ENCODE data around the gene RAB11A. TPM values are rescaled to one million over a fixed set of nuclear protein-coding genes. Genes with fewer than 3 reads are reported as not detected.

RAB11A gene
- total RNA-seq, 1 experiment from 2014 or later: 232 TPM

DNA sequence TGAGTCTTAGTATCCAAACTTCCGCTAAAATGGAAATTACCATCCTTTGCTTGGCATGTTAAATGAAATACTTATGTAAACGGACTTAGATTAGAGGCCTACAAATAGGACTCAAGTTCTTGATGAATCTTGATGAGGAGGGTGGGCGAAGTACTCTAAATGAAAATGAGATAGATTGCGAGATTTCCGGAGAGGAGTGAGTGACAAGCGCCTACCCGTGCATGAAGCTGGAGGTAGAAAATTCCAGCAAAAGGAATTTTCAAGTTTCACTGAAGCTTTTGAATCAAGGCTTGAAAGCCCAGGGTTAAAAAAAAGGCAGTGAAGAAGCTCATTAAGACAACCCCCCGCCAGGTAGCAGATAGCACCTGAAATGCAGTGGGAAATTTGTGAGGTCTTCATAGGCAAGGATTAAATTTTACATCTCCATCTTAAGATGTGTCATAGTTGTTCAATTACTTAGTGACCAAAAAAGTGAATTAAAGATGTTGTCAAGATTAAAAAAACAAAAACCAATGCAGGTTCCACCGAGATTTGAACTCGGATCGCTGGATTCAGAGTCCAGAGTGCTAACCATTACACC is 655 bp upstream of the RAB11A start:
- no peak for DNase-seq
- H3K27me3 ChIP-seq (replicated peaks; ENCODE audit: control insufficient read depth, insufficient read depth, low read length): no peaks in the 10 kb centered on the region
- H3K9me3 ChIP-seq: no peaks in the 10 kb centered on the region
- Mint-ChIP-seq H3K9me3 (ENCODE audit: unreplicated experiment) (no peaks in the 10 kb centered on the region), H3K36me3 (ENCODE audit: insufficient read depth, unreplicated experiment) (peaks cover 25% of the 10 kb centered on the region), H3K4me3 (ENCODE audit: unreplicated experiment) (peak overlapping the region; percentile 98), H3K4me1 (ENCODE audit: low read depth, unreplicated experiment) (peaks cover 10% of the 10 kb centered on the region), H3K27me3 (ENCODE audit: insufficient read depth, unreplicated experiment) (peaks cover 3% of the 10 kb centered on the region), H3K27ac (ENCODE audit: unreplicated experiment) (peak overlapping the region; percentile 97)
- TSS peak; percentile 40 for BruUV-seq (replicated peaks)
- no peaks in the 10 kb centered on the region for H3K36me3 ChIP-seq (ENCODE audit: control insufficient read depth, insufficient read depth, low read length)
- no peak for TF ChIP-seq CTCF (IDR thresholded peaks at IDR 0.05; ENCODE audit: insufficient read depth in 1 of 2, low read depth in 1 of 2, low read length in 1 of 2, severe bottlenecking in 1 of 2, unreplicated experiment in 1 of 2)
- ChIA-PET POLR2A (interaction anchor here (0.5 to 2.8 kb wide), 6 partner anchors 33 to 232 kb away, joined by 3 to 29 read pairs (median 7); partner anchors contain the start of gene DENND4A), CTCF (interaction anchor here (0.5 to 2.6 kb wide), 8 partner anchors 12 to 449 kb away, joined by 3 to 10 read pairs (median 6); partner anchors contain the start of gene INTS14)
- intact Hi-C loops (cut with micrococcal nuclease; ENCODE audit: unreplicated experiment): loop anchor here (1.0 to 2.0 kb wide), 2 partner anchors 36 to 257 kb away; partner anchors contain the start of gene INTS14
- H3K4me3 ChIP-seq (ENCODE audit: low read depth, low read length): peak overlapping the region; percentile 96
- H3K4me1 ChIP-seq: no peaks in the 10 kb centered on the region

DNA sequence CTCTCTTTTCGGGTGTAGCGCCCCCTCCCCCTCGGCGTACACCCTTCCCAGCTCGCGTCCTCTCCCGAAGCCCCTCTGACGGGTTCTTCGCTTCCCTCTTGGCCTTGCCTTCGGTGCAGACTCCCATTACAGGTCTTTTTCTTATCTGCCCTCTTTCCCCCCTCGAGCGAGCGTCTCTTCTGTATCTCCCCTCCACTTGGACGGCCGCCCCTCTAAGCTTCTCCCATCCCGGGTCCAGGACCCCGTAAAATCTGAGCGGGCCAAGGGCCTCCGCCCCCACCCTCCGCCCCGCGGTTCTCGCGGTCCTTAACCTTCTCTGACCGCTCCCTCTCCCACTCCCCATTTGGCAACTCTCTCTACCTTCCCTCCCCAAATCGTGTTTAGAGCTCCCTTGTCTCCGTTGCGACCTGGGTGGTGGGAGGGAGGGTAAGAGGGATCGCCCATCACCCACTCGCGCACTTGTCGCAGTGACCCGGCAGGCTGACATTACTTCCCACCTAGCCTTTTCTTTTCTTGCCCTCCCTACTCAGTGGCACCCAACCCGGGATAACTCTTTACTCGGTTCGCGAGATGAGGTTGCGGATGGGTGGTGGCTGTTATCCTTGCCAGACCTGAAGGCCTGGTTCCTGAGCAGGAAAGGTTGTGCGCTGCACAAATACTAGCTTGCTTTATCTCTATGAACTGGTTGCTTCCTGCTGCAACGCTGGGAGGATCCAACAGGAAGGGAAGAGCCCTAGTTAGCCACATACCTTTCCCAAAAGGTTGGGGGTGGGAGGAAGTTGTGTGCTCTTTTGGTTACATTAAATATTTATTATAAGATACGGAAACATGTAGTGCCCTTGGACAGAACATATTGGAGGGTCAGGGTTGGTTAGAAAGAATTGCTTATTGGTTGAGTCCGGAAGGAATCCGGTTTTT is 922 bp downstream of the RAB11A start:
- peak; percentile 62 to 65 for DNase-seq
- ChIA-PET CTCF (interaction anchor here (1.2 to 2.6 kb wide), 7 partner anchors 32 to 274 kb away, joined by 3 to 10 read pairs (median 5); partner anchors contain the start of gene INTS14), POLR2A (interaction anchor here (0.5 to 2.8 kb wide), 9 partner anchors 32 to 544 kb away, joined by 3 to 29 read pairs (median 5); partner anchors contain the start of genes DENND4A and INTS14)
- peaks cover 3% of the 10 kb centered on the region for H3K27me3 Mint-ChIP-seq (ENCODE audit: insufficient read depth, unreplicated experiment)
- peak overlapping the region; percentile 96 for H3K4me3 ChIP-seq (ENCODE audit: low read depth, low read length)
- no peaks in the 10 kb centered on the region for H3K27me3 ChIP-seq (replicated peaks; ENCODE audit: control insufficient read depth, insufficient read depth, low read length)
- H3K27ac Mint-ChIP-seq (ENCODE audit: unreplicated experiment): peak overlapping the region; percentile 97
- H3K36me3 ChIP-seq (ENCODE audit: control insufficient read depth, insufficient read depth, low read length): no peaks in the 10 kb centered on the region
- H3K4me1 ChIP-seq: no peaks in the 10 kb centered on the region
- H3K4me1 Mint-ChIP-seq (ENCODE audit: low read depth, unreplicated experiment): peaks cover 10% of the 10 kb centered on the region
- TF ChIP-seq CTCF (IDR thresholded peaks at IDR 0.05; ENCODE audit: insufficient read depth in 1 of 2, low read depth in 1 of 2, low read length in 1 of 2, severe bottlenecking in 1 of 2, unreplicated experiment in 1 of 2): peak in 1 of 2 experiments; percentile 20
- H3K9me3 Mint-ChIP-seq (ENCODE audit: unreplicated experiment): no peaks in the 10 kb centered on the region
- H3K36me3 Mint-ChIP-seq (ENCODE audit: insufficient read depth, unreplicated experiment): peaks cover 34% of the 10 kb centered on the region
- no peaks in the 10 kb centered on the region for H3K9me3 ChIP-seq
- TSS peak; percentile 91 for BruUV-seq (replicated peaks)
- intact Hi-C loops (cut with micrococcal nuclease; ENCODE audit: unreplicated experiment): loop anchor here (1.0 to 2.0 kb wide), 3 partner anchors 36 to 259 kb away; partner anchors contain the start of gene INTS14
- H3K4me3 Mint-ChIP-seq (ENCODE audit: unreplicated experiment): peak overlapping the region; percentile 98
